GM12892 (cell line): ENCODE data around the gene MRPL42.

Source experiments
- POLR2A ChIP-seq: IDR thresholded peaks from 2 replicates; pipeline ENCODE4 v1.6.1; 2011; ENCODE audit warnings: low read depth, low read length, control low read depth
- POLR2AphosphoS5 ChIP-seq: IDR thresholded peaks from 2 replicates; pipeline ENCODE4 v1.6.1; 2011; ENCODE audit warnings: low read depth, low read length, control low read depth

DNA sequence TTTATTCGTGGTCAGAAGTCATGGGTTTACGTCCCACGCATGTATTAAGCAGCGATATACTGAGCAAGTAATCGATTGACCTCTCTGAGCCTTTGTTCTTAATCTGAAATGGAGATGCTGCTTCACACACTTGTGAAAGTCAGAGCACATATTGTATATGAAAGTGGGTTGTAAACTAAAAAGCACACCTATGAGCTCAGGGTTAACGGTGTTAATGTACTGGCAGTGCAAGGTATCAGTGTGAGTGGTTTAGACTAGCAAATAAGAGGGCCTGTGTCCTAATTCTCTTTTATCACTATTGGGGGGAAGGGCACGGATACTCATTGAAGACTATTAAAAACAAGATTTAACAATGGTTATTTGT is 676 bp downstream of the MRPL42 start:
- TF ChIP-seq POLR2AphosphoS5 (no peak), POLR2A (no peak)
